ENCODE measurements around the gene GGT6.

GGT6 gene

DNA sequence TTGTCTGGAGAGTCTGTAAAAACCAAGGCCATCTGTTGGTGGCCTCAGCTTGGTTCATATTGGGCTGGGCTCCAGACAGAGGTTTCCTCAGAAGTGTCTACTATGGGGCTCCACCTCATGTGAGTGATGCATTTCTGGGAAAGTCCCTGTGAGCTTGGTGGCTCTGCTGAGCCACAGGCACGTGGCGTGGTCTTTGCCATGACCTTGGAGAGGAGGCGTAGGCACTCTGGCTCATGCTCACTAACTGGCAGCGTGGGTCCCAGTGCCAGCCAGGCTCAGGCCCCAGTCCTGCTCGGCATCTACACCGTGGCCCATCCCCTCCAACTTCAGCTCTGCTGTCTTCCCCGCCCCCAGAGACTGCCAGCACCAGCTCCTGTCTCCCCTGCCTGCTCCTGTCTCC lies 13.3 kb upstream of the GGT6 start:
- peak; percentile 31 for DNase-seq

DNA sequence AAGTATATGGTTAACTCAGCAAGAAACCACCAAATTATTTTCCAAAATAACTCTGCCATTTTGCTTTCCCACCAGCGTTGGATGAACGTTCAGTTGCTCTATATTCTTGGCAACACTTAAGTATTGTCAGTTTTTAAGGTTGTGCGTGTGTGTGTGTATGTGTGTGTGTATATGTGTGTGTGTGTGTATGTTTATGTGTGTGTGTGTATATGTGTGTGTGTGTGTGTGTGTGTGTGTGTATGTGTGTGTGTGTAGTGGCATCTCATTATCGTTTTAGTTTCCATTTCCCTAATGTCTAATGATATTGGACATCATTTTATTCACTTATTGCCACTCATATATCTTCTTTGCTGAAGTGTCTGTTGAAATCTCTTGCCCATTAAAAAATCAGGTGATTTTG lies 12.7 kb upstream of the GGT6 start:
- no peak for DNase-seq

DNA sequence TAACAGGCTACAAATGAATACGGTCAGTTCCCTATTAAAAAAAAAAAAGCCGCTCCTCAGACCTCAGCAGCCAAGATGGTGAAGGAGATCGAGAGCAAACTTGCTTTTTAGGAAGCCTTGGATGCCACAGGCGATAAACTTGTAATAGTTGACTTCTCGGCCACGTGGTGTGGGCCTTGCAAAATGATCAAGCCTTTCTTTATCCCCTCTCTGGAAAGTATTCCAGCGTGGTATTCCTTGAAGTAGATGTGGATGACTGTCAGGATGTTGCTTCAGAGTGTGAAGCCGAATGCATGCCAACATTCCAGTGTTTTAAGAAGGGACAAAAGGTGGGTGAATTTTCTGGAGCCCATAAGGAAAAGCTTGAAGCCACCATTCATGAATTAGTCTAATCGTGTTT lies 11.8 kb upstream of the GGT6 start:
- DNase-seq, result no peak

DNA sequence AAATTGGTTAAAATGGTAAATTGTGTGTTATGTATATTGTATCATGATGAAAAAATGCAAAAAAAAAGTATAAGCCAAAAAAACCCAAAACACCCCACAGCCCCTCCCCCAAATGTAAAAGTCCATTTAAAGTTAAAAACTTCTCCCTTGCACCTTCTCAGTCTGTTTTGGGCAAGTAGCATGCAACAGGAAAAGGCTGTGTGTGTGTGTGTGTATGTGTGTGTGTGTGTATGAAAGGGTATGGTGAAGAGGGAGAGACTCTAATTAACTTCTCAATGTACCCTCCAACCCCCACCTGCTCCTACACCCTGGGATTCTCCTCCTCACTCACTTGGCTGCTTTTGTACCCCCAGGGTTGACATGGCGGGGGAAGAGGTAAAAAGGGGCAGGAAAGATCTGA lies 9.2 kb upstream of the GGT6 start:
- no peak for DNase-seq

DNA sequence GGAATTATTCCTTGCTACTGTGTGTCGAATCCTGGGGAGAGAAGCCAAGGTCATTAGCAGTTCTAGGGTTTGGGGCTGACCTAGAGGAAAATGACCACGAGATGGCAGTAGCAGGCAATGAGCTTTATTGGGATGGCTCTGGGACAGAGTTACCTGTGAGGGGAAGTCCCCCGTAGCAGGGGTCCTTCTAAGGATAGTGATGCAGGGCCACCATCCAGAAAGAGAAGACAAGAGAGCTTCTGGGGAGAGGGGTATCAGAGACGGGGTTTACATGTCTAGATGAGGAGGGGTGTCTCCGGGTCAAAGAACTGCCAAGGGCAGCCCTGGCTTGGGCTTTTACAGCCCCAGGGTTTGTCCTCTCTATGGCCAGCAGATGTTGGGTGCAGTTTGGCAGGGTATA lies 6.4 kb upstream of the GGT6 start:
- peak; percentile 9 for DNase-seq

DNA sequence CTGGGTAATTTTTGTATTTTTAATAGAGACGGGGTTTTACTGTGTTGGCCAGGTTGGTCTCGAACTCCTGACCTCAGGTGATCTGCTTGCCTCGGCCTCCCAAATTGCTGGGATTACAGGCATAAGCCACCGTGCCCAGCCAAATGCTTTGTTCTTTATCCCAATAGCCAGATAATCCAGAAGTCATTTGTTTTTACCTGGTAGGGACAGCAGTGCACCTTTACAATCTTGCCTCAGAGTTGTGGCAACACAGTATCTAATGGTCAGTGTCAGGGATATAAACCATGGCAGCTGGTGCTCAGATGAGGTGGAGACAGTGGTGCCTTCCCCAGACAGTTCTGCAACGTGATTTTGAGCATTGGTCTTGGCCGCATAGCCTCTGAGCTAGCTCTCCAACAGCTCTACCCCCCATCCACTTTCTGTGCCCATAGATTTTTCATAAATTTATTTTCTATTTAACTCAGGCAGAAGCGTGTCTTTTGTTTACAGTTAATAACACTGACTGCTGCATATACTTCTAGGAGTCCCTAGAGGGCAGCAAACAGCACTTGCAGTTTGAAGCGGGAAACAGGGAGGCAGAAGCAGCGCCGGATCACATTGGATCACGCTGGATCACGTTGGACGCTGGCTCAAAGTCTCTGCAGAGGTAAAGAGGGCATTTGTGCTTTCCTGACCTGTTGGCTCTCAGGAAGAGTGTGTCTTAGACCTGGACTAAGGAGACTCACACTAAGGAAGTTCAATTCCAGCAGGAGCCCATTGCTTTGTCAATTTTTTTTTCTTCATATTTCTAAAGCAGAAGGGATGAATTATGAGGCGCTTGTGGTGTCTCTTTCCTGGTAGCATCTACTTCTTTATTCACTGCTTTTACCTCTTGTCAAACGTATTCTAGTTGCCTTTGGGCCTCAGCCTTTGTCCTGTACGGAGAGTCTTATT lies 5.1 kb upstream of the GGT6 start:
- peak; percentile 45 for DNase-seq

DNA sequence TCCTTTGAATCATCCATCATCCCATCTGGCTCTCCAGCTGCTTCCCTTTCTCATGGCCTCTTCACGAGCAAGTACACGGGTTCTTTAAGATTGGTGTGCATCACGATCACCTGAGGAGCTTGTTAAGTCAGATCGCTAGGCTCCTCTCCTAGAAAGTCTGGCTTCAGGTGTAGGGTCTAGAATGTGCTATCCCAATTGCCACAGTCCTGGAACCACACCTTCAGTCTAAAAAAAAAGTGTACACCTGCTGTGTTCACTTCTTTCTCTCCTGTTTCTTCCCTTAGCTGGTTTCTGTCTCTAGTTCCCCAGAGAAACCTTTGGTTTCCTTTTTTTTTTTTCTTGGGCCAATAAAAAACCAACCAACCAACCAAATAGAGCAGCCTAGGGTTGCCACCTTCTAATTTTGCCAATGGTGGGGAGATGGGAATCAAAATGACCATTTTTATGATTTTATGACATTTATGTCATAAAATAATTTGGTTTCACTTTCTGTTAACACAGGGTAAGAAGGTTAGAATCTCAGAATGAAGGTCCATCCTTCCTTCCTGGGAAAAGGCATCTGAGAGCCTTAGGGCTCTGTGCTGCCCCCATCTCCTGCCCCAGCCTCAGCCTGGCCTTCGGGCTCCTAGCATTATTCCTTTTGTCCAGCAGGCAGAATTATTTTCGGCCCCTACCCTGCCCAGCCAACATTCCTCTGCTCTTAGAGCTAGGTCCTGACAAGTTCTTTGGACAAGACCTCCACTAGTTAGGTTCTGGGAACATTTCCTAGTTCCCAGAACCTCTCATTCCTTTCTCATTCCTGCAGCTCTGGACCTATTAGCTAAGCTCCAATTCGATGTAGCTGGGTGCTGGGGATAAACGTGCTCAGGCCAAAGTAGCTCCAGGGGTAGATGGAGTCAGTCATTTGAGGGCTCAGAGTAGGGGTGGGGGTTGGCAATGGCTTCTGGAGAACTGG lies 1.9 kb upstream of the GGT6 start:
- DNase-seq, result no peak

DNA sequence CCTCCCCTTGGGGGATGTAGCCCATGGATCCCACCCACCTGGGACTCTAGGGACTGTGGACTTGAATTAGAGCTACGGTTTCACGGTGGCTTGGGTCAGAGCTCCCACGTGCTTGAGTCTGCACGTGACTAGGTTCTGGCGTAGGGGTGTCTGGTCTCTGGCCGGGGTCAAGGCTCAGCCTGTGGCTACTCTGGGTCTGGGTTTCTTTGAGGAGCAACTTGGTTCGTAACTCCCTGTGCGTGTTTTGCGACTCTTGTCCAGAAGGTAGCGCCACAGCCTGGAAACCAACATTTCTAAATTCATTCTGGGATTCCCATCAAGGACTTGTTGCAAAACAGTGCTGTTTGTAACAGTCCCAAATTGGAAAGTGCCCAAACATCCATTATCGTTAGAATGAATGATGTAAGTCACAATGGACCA lies 470 bp upstream of the GGT6 start:
- no peak for DNase-seq

DNA sequence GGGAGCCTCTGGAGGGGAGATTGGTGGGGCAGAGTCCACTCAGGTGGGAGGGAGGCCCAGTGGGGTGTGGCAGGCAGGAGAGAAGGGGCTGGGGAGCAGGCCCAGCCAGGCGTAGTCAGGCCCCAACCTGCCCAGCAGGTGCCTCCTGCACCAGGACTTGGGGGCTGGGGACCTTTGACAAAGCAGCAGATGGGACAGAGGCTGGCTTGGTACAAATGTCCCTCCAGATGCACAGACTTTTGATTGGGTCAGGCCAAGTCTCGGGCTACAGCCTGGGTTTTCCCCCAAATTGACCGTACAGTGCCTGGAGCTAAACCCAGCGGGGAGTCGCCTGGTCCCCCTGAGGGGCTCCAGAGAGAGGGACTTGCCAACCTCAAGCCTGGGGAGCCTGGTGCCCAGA lies 411 bp downstream of the GGT6 start:
- DNase-seq, result no peak

DNA sequence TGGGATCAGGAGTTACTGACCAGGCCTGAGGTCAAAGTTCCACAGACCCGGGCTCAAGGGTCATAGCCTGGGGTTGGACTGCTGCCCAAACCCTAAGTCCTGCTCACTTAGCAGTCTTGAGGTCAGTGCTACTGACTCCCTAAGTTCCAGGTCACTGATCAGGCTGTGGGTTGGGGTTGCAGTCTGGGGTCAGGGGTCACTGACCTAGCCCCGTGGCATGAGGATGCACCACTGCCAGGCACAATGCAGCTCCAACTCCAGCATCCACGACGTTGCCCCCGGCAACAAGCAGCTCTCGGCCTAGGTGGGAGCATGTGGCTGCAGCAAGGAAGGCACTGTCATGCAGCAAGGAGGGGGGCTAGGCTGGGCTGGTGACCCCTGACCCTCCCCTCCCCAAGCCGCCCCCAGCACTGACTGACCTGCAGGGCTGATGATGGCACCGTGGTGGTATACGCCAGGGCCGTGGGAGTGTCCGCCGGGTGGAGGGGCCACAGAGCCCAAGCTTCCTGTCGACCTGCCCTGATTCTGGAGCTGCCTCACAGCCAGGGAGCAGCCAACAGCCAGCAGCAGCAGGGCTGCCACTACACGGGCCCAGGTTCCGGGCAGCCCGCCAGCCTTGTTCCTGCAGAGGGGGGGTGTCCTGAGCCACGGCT lies 1.1 kb downstream of the GGT6 start:
- no peak for DNase-seq

DNA sequence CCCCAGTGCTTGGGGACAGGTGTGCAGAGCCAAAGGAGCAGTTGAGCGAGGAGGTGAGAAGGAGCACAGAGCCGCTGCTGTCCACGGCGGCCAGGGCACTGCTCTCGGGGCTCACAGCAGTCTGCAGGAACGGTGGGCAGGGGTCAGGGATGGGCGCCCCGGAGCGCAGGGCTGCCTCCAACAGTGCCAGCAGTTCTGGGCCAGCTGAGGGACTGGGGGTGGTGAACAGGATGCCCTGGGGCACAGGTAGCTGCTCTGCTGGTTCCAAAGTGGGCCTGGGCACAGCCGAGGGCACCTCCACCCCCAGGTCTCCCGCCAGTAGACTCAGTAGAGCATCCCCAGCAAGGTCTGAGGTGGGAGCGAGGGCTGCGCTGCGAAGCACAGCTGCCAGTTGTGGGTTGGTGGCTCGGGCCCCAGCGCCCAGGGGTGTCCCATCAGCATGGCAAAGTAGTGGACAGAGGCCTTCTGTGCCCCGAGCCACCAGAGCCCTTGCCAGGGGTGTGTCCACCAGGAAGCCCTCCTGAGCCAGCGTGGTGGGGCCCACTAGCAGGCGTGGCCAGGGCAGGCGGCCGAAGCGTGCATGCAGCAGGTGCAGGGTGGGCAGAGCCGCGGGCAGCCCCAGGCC lies 1.9 kb downstream of the GGT6 start:
- no peak for DNase-seq

DNA sequence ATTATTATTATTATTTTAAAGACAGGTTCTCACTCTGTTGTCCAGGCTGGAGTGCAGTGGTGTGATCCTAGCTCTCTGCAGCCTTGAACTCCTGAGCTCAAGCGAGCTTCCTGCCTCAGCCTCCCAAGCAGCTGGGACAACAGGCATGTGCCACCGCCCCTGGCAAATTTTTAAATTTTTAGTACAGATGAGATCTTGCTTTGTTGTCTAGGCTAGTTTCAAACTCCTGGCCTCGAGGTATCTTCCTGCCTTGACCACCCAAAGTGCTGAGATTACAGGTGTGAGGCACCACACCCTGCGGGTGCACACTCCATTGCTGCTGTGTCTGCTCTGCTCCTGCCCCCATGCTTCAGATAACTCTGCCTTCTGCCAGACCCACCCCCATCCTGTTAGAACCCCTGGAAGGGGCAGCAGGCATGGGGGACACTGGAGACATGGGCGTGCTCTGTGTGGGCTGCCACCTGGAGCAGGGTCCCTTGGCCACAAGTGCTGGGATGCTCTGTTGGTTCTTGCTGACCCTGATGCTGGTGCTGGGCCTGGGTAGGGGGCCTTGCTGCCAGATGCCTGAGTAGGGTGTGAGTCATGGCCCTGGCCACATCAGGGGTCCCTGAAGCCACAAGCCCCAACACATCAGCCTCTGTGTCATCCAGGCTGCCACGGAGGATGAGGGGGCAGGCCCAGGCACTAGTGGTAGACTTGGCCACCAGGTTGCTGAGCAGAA lies 2.6 kb downstream of the GGT6 start:
- no peak for DNase-seq

DNA sequence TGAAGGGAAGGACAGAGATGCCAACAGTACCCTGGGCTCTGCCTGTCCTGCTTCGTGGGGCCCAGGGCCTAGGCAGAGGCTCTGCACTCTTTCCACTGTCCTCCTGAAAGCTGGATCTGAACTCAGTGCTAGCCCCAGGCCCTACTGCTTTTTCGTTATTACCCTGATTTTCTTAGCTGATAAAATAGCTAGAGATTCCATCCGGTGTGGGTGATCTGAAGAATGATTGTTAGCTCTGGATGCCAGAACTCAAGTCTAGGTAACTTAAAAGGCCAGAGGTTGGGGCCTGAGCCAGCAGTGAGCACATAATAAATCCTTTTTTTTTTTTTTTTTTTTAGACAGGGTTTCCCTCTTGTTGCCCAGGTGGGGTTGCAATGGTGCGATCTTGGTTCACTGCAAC lies 3.4 kb downstream of the GGT6 start:
- DNase-seq, result no peak

DNA sequence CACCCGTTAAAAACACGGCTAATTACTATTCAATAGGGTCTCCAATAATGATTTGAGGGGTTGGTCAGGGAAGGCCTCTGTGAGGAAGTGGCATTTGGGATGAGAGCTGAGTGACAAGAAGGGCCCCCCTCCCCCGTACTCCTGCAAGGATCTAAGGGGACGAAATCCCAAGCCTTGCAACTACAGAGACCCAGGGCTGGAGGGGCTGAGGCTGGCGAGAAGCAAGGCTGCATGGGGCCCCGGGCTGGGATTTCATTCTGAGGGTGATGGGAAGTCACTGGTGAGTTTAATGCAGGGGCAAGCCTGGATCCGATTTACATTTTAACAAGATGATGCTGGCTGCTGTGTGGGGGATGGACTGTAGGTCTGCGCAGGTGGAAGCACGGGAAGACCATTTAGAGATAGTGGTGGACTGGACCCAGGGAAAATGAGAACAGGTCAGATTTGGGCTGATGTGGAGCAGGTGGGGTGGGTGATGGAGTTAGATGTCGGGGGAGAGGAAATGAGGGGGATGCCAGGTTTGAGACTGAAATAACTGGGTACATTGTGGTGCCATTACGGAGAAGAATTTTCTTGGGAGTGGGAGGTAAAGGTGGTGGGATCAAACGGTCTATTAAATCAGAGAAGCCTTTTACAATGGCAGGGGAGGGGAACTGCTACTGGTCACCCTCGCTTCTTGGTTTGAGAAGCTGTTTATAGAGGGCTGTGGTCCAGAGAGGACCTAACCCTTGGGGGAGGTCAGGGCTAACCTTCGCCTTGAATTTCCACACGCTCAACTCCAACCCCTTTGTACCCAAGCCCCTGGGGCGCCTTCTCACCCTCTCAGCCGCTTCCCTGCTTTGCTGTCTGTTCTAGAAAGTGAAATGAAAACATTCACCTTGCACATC lies 4.3 kb downstream of the GGT6 start:
- no peak for DNase-seq

DNA sequence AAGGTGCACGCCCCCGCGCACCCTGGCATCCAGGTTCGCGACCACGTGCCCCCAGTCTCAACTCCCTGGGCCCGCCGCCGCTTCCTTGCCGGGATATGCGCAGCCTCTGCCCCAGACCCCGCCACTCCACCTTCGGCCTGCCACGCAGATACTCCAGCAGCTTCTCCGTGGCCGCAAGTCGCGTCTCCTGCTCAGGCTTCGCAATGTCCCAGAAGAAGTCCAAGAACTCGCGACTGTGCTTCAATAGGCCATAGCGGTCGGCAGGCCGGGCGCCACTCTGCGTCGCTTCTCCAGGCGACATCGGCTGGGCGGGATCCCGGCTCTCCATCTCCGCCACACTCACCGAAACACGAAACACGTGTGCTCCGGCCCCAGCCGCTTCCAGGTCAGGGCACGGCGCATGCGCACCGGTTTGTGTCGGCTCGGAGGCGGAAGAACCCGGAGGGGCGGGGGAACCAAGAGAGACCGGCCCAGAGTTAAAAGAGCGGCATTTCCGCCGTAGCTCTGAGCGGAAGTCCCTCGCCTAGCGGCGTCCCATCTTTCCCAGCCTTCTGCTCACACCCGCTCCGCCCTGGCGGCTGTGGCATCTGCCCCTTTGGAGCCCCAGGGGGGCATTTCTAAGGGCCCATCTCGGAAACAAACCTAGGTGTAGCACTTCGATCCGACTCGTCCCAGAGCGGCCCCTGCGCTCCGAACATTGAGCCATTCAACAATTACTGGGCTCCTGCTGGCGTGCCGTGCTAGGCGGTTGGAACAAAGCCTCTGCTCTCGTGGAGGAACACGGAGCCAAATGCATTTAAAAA lies 5.2 kb downstream of the GGT6 start, which contains the start of gene MYBBP1A:
MYBBP1A (minus strand) TSS at position 388 of the 803 bp plus-strand sequence; CDS start at position 328, 60 bp downstream.
- peak; percentile 95 for DNase-seq

DNA sequence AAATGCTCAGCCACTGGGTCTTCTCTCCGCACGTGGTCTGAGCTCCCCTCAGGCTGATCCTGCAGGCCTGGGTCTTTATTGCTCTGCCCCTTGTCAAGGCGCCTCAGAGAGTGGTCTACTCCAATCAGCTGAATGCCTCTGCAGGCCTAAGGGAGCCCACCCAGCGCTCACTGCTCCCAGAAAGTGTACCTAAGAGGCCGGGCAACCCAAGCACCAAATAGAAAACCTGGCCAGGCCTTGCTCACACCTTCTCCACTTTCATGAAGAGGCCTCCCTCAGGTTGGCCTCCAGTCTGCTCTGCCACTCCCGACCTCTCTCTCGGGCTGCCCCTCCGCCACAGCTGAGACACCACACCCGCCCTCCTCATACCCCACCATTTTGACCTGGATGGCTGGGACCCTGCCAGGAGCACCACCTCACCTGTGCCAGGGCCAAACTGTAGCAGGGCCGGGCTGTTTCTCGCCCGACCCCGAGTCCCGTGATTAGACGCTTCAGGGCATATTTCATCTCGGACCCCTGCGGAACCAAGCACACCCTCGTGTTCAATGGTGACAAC lies 5.9 kb downstream of the GGT6 start:
- DNase-seq, result no peak

DNA sequence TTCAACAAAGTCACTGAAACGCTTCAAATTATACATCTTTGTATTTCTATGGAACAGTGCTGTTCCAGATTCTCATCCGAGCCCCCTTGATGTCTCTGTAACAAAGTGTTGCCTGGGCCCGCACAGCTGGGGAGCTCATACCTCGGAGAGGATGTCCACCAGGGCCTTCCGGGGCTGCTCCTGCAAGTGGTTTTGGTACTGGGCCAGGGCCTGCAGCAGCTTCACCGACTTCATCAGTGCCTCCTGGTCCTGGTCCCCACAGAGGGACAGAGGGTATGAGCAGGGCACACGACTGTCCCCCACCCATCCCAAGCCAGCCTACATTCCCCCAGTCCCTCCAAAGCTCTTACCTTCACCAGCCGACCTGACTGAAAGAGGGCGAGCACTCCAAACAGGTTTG lies 6.7 kb downstream of the GGT6 start:
- no peak for DNase-seq

DNA sequence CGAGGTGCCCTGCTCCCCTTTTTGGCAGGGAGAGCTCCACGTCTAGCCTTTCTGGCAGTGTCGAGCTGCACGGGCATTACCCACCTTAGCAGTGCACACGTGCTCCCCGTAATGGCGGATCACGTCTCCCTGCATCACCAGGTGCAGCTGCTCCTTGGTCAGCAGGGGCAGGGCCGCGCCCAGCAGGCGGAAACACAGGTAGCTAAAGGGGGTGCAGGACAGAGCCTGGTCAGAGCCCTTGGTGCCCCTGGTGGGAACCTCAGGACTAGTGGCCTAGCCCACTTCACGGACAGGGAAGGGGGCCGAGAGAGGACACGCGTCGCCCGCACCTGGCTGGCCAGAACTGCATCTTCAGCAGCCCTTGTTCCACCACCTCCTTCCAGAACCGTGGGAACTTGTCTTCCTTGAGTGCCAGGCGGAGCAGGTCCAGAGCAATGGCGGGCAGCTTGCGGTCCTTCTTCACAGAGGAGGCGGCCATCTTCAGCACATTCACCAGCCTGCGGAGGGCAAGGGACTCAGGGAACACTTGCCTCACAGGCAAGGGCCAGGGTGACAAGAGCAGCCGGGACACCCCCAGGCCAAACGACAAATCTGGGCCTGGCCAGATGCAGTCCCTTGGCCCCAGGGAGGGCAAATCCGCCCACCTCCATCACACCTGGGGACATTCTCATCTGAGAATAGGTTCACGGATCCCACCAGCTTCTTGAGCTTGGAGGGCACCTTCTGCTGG lies 8.4 kb downstream of the GGT6 start:
- DNase-seq, result no peak

DNA sequence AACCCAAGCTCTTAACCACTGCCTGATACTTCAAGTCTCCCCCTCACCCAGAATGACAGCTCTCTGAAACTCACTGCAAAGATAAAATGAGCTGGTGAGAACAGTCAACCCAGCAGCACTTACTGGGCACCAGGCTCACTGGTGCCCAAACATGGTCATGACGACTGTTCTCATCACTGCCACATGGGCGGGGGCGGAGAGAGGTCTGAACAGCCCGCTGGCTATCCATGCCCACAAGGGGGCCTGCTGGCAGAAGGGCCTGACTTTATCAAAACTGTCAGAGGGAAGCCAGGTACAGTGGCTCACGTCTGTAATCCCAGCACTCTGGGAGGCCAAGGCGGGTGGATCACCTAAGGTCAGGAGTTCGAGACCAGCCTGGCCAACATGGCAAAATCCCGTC lies 9.2 kb downstream of the GGT6 start:
- no peak for DNase-seq

All from CD4-positive, alpha-beta T cell treated with Interferon gamma for 1 hour (primary cell).